Measurements from ENCODE around the gene ADARB2. TPM values are rescaled to one million over a fixed set of nuclear protein-coding genes. Genes with fewer than 3 reads are reported as not detected.
"Not testable (repeated sequence)": the region's sequence is repeated elsewhere in the genome, so short reads cannot be mapped to it uniquely, and the experiment has no call there.

ADARB2 gene
- total and polyA plus RNA-seq, 2 experiments from 2014 or later, result 1.6 to 3.1 TPM

DNA sequence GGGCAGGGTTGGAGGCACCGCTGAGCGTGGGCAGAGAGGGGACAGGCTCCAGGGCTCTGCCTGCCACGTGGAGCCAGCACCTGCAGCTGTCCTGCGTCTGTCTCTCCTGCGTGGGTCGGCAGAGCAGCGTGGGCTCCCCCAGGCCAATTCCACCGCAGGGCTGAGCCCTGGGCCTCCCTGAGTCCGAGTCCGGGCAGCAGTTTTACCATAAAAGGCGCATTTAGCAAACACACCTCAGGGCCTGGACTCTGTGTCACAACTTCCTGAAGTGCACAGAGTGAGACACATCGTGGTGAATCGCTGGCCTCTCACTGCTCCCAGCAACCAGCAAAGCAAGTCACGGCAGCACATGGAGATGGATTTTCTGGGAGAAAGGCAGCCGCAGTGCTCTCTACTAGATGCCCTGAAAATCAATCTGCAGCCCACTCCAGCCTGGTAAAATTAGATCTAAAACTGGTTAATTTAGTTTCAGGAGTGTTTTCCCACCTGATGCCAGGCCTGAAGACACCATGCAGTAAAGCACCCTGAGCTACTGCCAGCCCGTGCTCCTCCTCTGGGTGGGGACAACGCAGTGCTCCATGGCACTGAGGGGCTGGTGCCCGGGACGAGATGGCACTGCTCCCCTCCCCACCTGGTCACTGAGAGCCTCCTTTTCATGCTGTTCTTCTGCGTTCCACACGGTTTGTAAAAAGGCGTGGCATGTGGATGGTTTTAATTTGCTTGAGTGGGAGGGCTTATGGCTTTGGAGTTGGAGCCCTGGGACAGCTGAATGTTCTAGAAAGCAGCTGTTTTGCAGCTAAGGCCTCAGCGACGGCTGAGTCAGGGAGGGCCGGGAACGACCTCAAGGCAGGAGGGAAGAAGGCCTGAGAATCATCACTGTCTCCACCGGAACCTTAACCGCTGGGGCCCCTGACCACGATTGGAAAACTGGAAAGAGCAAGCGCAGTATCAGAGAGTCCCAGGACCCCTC is 336.9 kb downstream of the ADARB2 start:
- no peak for DNase-seq (ENCODE audit: low read depth in 1 of 2, low spot score in 1 of 2)
- Histone ChIP-seq H3K4me3 (no peak overlapping the region), H3K4me1 (ENCODE audit: low read depth) (peaks cover 28% of the 10 kb centered on the region), H3K9me3 (ENCODE audit: low read depth) (no peaks in the 10 kb centered on the region), H3K27ac (no peak overlapping the region), H3K27me3 (no peaks in the 10 kb centered on the region), H3K36me3 (no peaks in the 10 kb centered on the region)
- TF ChIP-seq, protein P1, sequence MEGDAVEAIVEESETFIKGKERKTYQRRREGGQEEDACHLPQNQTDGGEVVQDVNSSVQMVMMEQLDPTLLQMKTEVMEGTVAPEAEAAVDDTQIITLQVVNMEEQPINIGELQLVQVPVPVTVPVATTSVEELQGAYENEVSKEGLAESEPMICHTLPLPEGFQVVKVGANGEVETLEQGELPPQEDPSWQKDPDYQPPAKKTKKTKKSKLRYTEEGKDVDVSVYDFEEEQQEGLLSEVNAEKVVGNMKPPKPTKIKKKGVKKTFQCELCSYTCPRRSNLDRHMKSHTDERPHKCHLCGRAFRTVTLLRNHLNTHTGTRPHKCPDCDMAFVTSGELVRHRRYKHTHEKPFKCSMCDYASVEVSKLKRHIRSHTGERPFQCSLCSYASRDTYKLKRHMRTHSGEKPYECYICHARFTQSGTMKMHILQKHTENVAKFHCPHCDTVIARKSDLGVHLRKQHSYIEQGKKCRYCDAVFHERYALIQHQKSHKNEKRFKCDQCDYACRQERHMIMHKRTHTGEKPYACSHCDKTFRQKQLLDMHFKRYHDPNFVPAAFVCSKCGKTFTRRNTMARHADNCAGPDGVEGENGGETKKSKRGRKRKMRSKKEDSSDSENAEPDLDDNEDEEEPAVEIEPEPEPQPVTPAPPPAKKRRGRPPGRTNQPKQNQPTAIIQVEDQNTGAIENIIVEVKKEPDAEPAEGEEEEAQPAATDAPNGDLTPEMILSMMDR (IDR thresholded peaks at IDR 0.05; ENCODE audit: low read depth, low read length), result no peak

DNA sequence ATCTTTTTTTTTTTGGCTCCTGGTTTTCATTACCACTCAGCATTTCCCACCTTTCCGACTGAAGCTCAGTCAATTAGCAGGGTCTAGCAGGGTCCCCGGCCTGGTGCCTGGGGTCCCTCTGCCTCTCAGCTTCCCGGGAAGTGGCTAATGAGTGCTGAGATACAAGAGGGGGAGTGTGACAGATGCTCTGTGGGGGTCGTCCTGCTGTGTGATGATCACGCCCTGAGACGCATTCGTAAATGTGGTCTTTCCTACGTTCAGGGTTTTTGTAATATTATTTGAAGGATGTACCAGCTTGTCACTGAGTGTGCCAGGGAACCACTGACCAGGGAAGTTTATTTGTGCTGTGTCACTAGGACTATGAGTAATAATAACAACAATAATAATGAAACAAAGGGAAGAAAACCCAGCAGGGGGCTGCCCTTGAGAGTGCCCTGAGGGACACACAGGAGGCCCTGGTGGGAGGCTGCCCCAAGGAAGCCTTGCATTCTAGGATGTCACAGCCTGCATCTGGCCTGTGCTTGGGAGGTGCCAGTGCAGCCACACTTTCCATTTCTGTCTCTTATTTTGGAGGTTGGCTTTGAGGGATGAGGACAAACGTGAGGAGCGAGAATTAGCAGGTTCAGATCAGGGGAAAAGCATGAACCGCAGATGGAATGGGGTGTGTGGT is 337.8 kb downstream of the ADARB2 start:
- TF ChIP-seq, protein P1 (IDR thresholded peaks at IDR 0.05; ENCODE audit: low read depth, low read length), result no peak
- H3K27ac ChIP-seq, result peak overlapping the region; percentile 64
- H3K27me3 ChIP-seq, result no peaks in the 10 kb centered on the region
- no peak for DNase-seq (ENCODE audit: low read depth in 1 of 2, low spot score in 1 of 2)
- H3K4me1 ChIP-seq (ENCODE audit: low read depth), result peaks cover 28% of the 10 kb centered on the region
- H3K9me3 ChIP-seq (ENCODE audit: low read depth), result no peaks in the 10 kb centered on the region
- H3K4me3 ChIP-seq, result no peak overlapping the region
- H3K36me3 ChIP-seq, result no peaks in the 10 kb centered on the region

DNA sequence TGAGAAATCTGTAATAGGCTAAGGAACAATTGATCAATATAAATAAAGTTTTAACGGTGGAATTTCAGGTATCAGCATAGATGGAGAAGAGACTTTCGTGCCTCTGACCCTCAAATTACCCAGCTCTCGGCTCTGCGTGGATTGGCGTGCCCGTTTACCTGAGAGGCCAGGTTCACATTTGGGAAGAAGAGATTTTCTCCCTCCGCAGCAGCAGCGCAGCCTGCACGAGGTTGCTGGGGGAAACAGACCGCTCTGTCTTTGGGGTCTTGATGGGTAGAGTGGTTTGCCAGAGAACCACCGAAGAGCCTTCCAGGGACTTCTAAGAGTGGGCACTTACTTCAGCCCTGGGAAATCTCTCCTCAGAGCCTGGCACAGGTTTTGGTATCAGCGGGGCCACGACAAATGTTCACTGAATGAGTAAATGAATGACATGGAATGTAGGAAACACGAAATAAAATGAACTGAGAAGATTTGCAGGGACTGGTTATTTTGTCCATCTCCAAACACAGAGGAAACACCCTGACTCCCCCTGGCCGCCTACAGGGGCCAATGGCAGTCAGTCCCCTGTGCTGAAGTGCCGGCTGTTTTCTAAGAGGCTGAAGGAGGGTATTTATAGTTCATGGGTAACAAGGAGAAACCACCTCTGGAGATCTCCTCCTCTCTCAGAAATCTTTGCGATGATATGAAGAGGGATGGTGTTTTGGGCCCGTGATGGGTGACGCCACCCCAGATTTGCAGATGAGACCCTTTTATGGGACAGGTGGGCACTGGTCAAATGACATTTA is 338.5 kb downstream of the ADARB2 start:
- TF ChIP-seq, protein P1 (IDR thresholded peaks at IDR 0.05; ENCODE audit: low read depth, low read length), result no peak
- peak in 1 of 2 donors; percentile 60 for DNase-seq (ENCODE audit: low read depth in 1 of 2, low spot score in 1 of 2)
- H3K9me3 ChIP-seq (ENCODE audit: low read depth), result no peaks in the 10 kb centered on the region
- no peaks in the 10 kb centered on the region for H3K36me3 ChIP-seq
- H3K4me1 ChIP-seq (ENCODE audit: low read depth), result peaks cover 28% of the 10 kb centered on the region
- no peaks in the 10 kb centered on the region for H3K27me3 ChIP-seq
- H3K27ac ChIP-seq, result peak overlapping the region; percentile 64
- no peak overlapping the region for H3K4me3 ChIP-seq

GRCh38 chr10:1398116-1398515 is 339.2 kb downstream of the ADARB2 start:
- H3K27ac ChIP-seq; H3K27me3 ChIP-seq; DNase-seq (ENCODE audit: low read depth in 1 of 2, low spot score in 1 of 2); H3K9me3 ChIP-seq (ENCODE audit: low read depth); H3K36me3 ChIP-seq; H3K4me3 ChIP-seq: not testable (repeated sequence)
- peaks cover 28% of the 10 kb centered on the region for H3K4me1 ChIP-seq (ENCODE audit: low read depth)

DNA sequence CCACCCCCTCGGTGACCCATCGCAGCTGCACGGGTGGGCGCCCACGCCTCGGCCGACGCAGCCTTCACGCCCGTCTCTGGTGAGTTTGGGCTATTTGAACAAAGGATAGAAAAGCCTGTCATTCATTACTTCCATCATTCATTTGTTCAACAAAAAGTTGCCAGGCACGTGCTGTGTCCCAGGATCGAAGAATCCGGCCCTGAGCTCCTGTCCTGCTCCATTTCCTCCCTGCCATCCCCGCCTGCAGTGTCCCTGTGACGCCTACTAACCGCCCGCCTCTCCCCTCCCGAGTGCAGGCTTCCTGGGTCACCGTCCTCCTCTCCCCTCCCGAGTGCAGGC is 341.1 kb downstream of the ADARB2 start:
- TF ChIP-seq, protein P1 (IDR thresholded peaks at IDR 0.05; ENCODE audit: low read depth, low read length), result no peak
- H3K27me3 ChIP-seq, result no peaks in the 10 kb centered on the region
- no peak overlapping the region for H3K27ac ChIP-seq
- peaks cover 16% of the 10 kb centered on the region for H3K4me1 ChIP-seq (ENCODE audit: low read depth)
- no peaks in the 10 kb centered on the region for H3K36me3 ChIP-seq
- no peaks in the 10 kb centered on the region for H3K9me3 ChIP-seq (ENCODE audit: low read depth)
- DNase-seq (ENCODE audit: low read depth in 1 of 2, low spot score in 1 of 2), result no peak
- H3K4me3 ChIP-seq, result no peak overlapping the region
